VCaP (cell line): ENCODE data around the gene CASZ1.

Experiments
- H3K27ac ChIP-seq: fragments of 450-650 bp; 2 replicates; pipeline ENCODE4 v1.5.1; 2017
- CTCF ChIP-seq: fragments of 450-650 bp; conservative IDR thresholded peaks from 2 replicates; pipeline ENCODE4 v1.5.1; 2017; ENCODE audit warnings: mild to moderate bottlenecking, moderate library complexity

The CASZ1 gene

GRCh38 chr1:10796029-10796944 is at the start of gene CASZ1:
Gene CASZ1 (minus strand): TSS chr1:10796646. CDS start chr1:10693889, 102,757 bp downstream.
- H3K27ac ChIP-seq, result peak within 1 kb of the TSS; percentile 97
- TF ChIP-seq CTCF, result no peak

DNA sequence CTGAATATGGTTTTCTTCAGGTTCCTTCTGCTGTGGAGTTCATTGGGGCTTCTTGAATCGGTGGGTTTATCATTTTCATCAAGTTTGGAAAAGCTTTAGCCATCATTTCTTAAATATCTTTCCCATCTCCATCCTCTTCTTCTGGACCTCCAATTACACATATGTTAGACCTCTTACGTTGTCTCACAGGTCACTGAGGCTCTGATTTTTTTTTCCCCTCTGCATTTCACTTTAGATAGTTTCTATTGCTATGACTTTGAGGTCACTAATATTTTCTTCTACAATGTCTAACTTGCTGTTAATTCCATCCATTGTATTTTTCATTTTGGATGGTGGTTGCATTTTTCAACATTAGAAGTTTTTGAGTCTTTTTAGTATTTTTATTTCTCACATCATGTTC is 47.3 kb upstream of the CASZ1 start:
- H3K27ac ChIP-seq, result no peak overlapping the region
- TF ChIP-seq CTCF, result no peak

DNA sequence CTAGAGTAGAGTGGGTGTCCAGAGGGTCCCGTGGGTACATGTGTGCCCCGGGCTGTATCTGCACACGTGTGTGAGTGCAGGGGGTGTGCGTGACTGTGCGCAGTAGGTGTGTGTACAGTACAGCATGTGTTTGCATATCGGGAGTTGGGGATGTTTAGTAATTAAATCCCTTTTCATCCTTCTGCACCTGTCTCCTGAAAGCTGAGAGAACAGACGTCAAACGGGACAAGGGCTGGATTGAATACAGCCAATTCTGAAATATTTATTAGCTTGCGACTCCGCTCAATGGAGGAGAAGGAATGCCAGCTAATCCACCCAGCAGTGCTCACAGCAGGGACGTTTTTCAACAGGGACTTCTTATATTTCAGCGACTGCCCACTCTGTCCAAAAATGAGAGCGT is 44.7 kb upstream of the CASZ1 start:
- no peak for TF ChIP-seq CTCF

GRCh38 chr1:10839188-10839770 is 42.8 kb upstream of the CASZ1 start:
- no peak for TF ChIP-seq CTCF
- H3K27ac ChIP-seq, result no peak overlapping the region

More for the DNA sequence above, 44.7 kb upstream of the CASZ1 start:
- H3K27ac ChIP-seq, result no peak overlapping the region

GRCh38 chr1:10838541-10838940 is 42.1 kb upstream of the CASZ1 start:
- TF ChIP-seq CTCF, result no peak
- no peak overlapping the region for H3K27ac ChIP-seq

DNA sequence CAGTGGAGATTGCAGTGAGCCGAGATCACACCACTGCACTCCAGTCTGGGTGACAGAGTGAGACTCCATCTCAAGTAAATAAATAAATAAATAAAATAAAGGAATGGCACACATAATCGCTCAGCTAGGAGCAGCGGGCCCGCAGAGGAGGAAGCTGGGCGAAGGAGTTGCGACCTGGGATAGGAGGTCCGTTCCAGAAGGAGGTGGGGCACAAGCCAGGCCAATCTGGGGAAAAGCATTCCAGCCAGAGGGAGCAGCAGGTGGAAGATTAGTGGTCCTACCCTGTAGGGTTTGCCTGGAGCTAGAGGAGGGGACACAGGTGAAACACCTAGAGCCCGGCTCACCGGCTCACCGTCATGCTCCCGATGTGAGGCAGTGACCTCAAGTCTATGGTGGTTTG is 40.3 kb upstream of the CASZ1 start:
- H3K27ac ChIP-seq, result no peak overlapping the region
- TF ChIP-seq CTCF, result no peak

DNA sequence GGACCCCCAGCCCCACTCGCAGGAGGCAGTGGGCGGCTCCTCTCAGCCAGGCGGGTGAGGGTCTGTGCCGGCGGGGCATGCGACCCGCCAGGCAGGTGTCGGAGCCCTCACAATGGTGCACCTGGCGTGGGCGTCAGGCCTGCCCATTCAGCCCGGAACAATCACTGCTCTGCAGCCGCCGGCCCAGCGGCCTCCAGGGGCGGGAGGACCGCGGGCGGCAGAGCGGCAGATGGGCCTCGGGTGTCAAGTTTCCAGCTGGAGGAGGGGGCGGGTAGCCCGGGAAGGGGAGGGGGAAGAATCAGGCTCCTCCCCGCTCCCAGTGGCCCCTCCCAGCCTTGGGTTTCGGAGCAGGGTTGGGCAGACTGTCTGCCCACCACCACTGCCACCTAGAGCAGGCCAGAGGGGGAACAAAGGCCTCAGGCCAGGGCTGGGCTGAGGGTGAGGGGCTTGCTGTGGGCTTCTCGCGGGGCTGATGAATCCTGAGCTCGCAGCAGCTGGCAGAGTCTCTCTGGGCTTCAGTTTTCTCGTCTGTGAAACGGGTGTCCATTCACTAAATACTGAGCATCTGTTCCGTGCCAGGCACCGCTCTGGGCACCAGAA is 39.5 kb upstream of the CASZ1 start:
- peak overlapping the region; percentile 65 for H3K27ac ChIP-seq
- peak; percentile 46 for TF ChIP-seq CTCF
